ENCODE data around the gene PIWIL1.

The PIWIL1 gene

GRCh38 chr12:130337488-130338303, at the start of gene PIWIL1:
TSS of gene PIWIL1 (plus strand) at chr12:130337887. CDS start at chr12:130342592, 4,705 bp downstream.
- no peak within 1 kb of the TSS for H3K4me3 ChIP-seq (ENCODE audit: low read depth, low read length)
- DNase-seq (ENCODE audit: low read depth), result no peak
- TF ChIP-seq CTCF (IDR thresholded peaks at IDR 0.05; ENCODE audit: control insufficient read depth, extremely low read depth, insufficient read depth), result no peak

GRCh38 chr12:130288206-130288605, 49.5 kb upstream of the PIWIL1 start:
- no peak for TF ChIP-seq CTCF (IDR thresholded peaks at IDR 0.05; ENCODE audit: control insufficient read depth, extremely low read depth, insufficient read depth)
- H3K4me3 ChIP-seq (ENCODE audit: low read depth, low read length), result no peak overlapping the region
- no peak for DNase-seq (ENCODE audit: low read depth)

GRCh38 chr12:130288691-130289090, 49.0 kb upstream of the PIWIL1 start:
- H3K4me3 ChIP-seq (ENCODE audit: low read depth, low read length), result no peak overlapping the region
- no peak for TF ChIP-seq CTCF (IDR thresholded peaks at IDR 0.05; ENCODE audit: control insufficient read depth, extremely low read depth, insufficient read depth)
- no peak for DNase-seq (ENCODE audit: low read depth)

DNA sequence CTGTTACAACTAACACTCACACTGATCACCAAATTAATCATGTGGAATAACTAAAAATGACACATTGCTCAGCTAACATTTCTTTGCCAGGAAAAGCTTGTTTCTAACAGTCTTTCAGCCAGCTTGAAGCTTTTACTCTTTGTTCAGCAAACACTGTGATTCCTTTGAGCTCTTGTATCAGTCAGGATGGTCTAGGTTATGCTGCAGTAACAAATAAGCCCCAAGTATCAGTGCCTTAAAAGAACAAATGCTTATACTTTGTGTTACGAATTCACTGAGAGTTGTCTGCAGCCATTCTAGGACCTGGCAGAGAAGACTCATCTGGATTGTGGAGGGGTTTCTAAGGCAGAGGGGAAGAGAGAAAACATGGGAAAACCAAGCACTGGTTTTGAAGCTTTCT, 47.6 kb upstream of the PIWIL1 start:
- H3K4me3 ChIP-seq (ENCODE audit: low read depth, low read length), result no peak overlapping the region
- no peak for TF ChIP-seq CTCF (IDR thresholded peaks at IDR 0.05; ENCODE audit: control insufficient read depth, extremely low read depth, insufficient read depth)
- DNase-seq (ENCODE audit: low read depth), result no peak

- H3K4me3 ChIP-seq (ENCODE audit: low read depth, low read length), result no peak overlapping the region
- no peak for TF ChIP-seq CTCF (IDR thresholded peaks at IDR 0.05; ENCODE audit: control insufficient read depth, extremely low read depth, insufficient read depth)
Observed at GRCh38 chr12:130298322-130299021, 39.2 kb upstream of the PIWIL1 start.

DNA sequence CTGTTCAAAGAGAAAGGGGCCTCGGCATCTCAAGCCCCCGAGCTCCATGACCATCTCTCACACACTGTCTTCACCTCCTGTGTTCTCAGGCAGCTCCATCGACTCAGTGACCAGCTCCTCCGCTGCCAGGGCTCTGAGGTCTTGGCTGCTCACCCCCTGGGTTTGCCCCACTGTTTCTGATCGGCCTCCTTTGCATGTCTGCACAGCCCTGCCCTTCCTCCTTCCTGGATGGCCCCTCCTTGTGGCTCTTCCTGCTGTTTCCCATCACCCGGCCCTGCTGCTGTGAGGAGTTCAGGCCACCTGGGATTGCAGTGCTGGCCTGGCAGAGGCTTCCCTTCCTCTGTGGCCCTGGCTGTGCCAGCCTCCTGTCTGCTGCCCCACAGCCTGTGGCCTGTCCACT, 38.1 kb upstream of the PIWIL1 start:
- H3K4me3 ChIP-seq (ENCODE audit: low read depth, low read length), result no peak overlapping the region
- TF ChIP-seq CTCF (IDR thresholded peaks at IDR 0.05; ENCODE audit: control insufficient read depth, extremely low read depth, insufficient read depth), result no peak

More at GRCh38 chr12:130298322-130299021, 39.2 kb upstream of the PIWIL1 start:
- DNase-seq (ENCODE audit: low read depth), result no peak

More for the DNA sequence above, 38.1 kb upstream of the PIWIL1 start:
- no peak for DNase-seq (ENCODE audit: low read depth)
